Measurements from ENCODE around the gene CUX1. TPM values are rescaled to one million over a fixed set of nuclear protein-coding genes. Genes with fewer than 3 reads are reported as not detected.

CUX1 gene
- total RNA-seq, 3 donors from 2014 or later: 35.1 to 54.4 (median 41.1) TPM

DNA sequence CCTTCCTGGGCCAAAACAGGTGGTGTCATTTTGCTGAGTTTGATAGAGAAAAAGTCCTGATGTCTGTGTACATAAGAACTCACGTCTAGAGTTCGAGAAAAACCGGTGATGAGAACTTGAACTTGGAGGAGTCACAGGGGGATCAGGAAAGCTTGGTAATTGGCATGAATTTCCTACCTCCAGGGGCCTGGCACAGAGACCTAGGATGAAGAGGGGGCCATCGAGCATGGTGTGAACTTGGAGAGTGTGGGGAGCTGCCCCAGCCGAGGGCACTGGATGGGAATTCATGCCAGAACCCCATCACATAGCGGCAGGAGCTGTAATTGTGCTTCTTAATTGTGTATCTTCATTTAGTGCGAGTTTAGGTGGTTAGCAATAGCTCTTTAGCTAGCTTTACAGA lies 82.2 kb downstream of the CUX1 start:
- H3K27ac ChIP-seq: no peak overlapping the region
- H3K9me3 ChIP-seq: no peaks in the 10 kb centered on the region
- H3K27me3 ChIP-seq: no peaks in the 10 kb centered on the region
- peak overlapping the region in 2 of 3 donors; percentile 42 to 58 for H3K4me3 ChIP-seq
- DNase-seq (ENCODE audit: low spot score in 2 of 2): no peak
- H3K36me3 ChIP-seq: no peaks in the 10 kb centered on the region
- intact Hi-C loops (cut with DNase I; ENCODE audit: low total_unique reads): no loop called here
- TF ChIP-seq POLR2AphosphoS5 (IDR thresholded peaks at IDR 0.05) (no peak), CTCF (IDR thresholded peaks at IDR 0.05) (no peak), POLR2A (IDR thresholded peaks at IDR 0.05) (no peak)
- no peaks in the 10 kb centered on the region for H3K4me1 ChIP-seq

DNA sequence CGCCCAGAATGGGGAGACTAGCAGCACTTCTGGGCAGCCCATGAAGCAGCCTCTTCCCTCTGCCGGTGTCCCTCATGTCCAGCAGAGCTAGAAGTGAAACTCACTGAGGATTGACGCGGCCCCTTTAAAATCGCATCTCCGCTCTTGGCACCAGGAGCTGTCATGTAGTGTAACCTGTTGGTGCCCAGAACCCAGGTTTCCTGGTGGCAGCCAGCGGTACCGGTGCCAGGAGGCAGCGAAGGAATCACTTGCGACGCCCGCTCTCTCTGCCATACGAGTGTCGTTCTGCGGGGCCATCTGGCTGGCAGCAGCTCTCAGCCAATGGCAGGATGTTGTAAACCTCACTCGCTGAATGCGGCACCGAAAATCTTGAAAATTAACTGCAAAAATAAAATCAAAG lies 82.7 kb downstream of the CUX1 start:
- H3K27ac ChIP-seq: no peak overlapping the region
- H3K9me3 ChIP-seq: no peaks in the 10 kb centered on the region
- TF ChIP-seq CTCF (IDR thresholded peaks at IDR 0.05) (no peak), POLR2AphosphoS5 (IDR thresholded peaks at IDR 0.05) (no peak), POLR2A (IDR thresholded peaks at IDR 0.05) (no peak)
- no peaks in the 10 kb centered on the region for H3K4me1 ChIP-seq
- H3K36me3 ChIP-seq: no peaks in the 10 kb centered on the region
- no peaks in the 10 kb centered on the region for H3K27me3 ChIP-seq
- H3K4me3 ChIP-seq: peak overlapping the region in 2 of 3 donors; percentile 42 to 58
- intact Hi-C loops (cut with DNase I; ENCODE audit: low total_unique reads): no loop called here
- no peak for DNase-seq (ENCODE audit: low spot score in 2 of 2)

DNA sequence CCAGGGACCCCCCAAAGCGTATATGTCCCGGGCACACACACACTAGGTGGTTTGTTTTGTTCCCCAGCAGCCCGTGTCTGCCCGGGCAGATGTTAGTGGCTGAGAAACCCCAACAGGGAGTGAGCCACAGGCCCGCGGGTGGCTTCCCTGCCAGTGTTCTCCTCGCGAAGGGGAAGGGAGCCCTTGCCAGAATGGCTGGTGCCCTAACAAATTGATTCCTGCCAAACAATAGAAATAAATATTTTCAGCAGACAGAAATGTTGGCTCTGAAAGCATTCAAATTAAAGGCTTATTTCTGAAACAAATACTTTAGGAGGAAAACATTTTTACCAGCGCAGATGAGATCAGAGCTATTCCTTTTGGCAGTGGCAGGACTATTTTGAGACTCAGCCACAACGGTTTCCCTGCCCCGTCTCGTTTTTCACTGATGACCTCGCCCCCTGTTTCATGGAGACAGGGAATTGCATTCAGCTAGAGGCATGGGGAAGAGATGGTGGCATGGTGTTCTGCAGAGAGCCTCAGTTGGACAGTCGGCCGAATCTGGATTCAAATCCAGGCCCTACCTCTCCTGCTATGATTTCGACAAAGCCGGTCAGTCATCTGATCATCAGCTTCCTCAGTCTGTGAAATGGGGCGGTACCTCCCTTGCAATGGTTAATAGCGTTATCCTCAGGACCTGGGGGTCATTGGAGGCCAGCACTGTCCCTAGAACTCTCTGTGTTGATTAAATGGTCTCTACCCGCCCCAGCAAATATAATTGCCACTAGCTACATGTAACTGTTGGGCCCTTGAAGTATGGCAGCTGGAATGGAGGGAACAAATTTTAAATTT lies 84.5 kb downstream of the CUX1 start:
- no peak overlapping the region for H3K4me3 ChIP-seq
- H3K36me3 ChIP-seq: no peaks in the 10 kb centered on the region
- no peaks in the 10 kb centered on the region for H3K9me3 ChIP-seq
- no peaks in the 10 kb centered on the region for H3K4me1 ChIP-seq
- H3K27ac ChIP-seq: no peak overlapping the region
- no peaks in the 10 kb centered on the region for H3K27me3 ChIP-seq
- DNase-seq (ENCODE audit: low spot score in 2 of 2): no peak
- TF ChIP-seq POLR2A (IDR thresholded peaks at IDR 0.05) (no peak), CTCF (IDR thresholded peaks at IDR 0.05) (no peak), POLR2AphosphoS5 (IDR thresholded peaks at IDR 0.05) (no peak)
- intact Hi-C loops (cut with DNase I; ENCODE audit: low total_unique reads): no loop called here

- intact Hi-C loops (cut with DNase I; ENCODE audit: low total_unique reads): no loop called here
- Histone ChIP-seq H3K9me3 (no peaks in the 10 kb centered on the region), H3K27ac (no peak overlapping the region)
Measured at GRCh38 chr7:101902680-101903514, 85.5 kb downstream of the CUX1 start.

More at GRCh38 chr7:101902680-101903514, 85.5 kb downstream of the CUX1 start:
- TF ChIP-seq POLR2AphosphoS5 (IDR thresholded peaks at IDR 0.05): no peak
- no peak for TF ChIP-seq POLR2A (IDR thresholded peaks at IDR 0.05)
- TF ChIP-seq CTCF (IDR thresholded peaks at IDR 0.05): no peak
- no peak for DNase-seq (ENCODE audit: low spot score in 2 of 2)
- Histone ChIP-seq H3K27me3 (no peaks in the 10 kb centered on the region), H3K4me3 (no peak overlapping the region), H3K36me3 (no peaks in the 10 kb centered on the region), H3K4me1 (no peaks in the 10 kb centered on the region)

Data from breast epithelium (tissue), 4 donors.